GM21423 (cell line): Measurements from ENCODE around the gene MAST1.
A peak's percentile ranks its signal among the peaks of the same experiment; 100 is the strongest.

Experiments used
- ATAC-seq: cut with Tn5 transposase; IDR thresholded peaks from one replicate; pipeline ENCODE4 v1.9.1; 2021; ENCODE audit warnings: mild to moderate bottlenecking, moderate library complexity; ENCODE audit not compliant: unreplicated experiment

MAST1 gene

GRCh38 chr19:12867120-12868099 is 29.1 kb downstream of the MAST1 start:
- ATAC-seq = peak; percentile 61

GRCh38 chr19:12868540-12869112 is 30.3 kb downstream of the MAST1 start:
- ATAC-seq = no peak

- ATAC-seq = no peak
These were observed 33.4 kb downstream of the MAST1 start for GRCh38 chr19:12871681-12872080.

- ATAC-seq = no peak
These were observed 33.9 kb downstream of the MAST1 start for GRCh38 chr19:12872255-12872654.

- ATAC-seq = no peak
These were observed 34.9 kb downstream of the MAST1 start for GRCh38 chr19:12872941-12873890.

- no peak for ATAC-seq
These were observed 35.8 kb downstream of the MAST1 start for GRCh38 chr19:12873891-12874745.

GRCh38 chr19:12875086-12875485 is 36.8 kb downstream of the MAST1 start:
- ATAC-seq = no peak

- ATAC-seq = peak; percentile 11
These were observed 42.3 kb downstream of the MAST1 start for GRCh38 chr19:12880551-12881171.

- peak; percentile 82 for ATAC-seq
These were observed 43.0 kb downstream of the MAST1 start, which contains the start of gene DNASE2 for GRCh38 chr19:12881172-12881808. Gene DNASE2, minus strand, starts transcription at chr19:12881449. Its CDS starts 74 bp downstream, at chr19:12881375.

- no peak for ATAC-seq
These were observed 44.3 kb downstream of the MAST1 start for GRCh38 chr19:12882589-12882988.

- no peak for ATAC-seq
These were observed 45.9 kb downstream of the MAST1 start for GRCh38 chr19:12884202-12884601.

- ATAC-seq = no peak
These were observed 46.3 kb downstream of the MAST1 start for GRCh38 chr19:12884627-12884925.

- no peak for ATAC-seq
These were observed 46.8 kb downstream of the MAST1 start for GRCh38 chr19:12884926-12885748.

GRCh38 chr19:12885749-12886650 is 47.7 kb downstream of the MAST1 start:
- ATAC-seq = no peak

GRCh38 chr19:12886651-12886968 is 48.3 kb downstream of the MAST1 start:
- ATAC-seq = no peak

- ATAC-seq = no peak
These were observed 48.8 kb downstream of the MAST1 start, which contains the start of gene KLF1 for GRCh38 chr19:12886969-12887747. Gene KLF1, minus strand, starts transcription at chr19:12887201. Its CDS starts 61 bp downstream, at chr19:12887140.
